Spleen (tissue), 11 donors: ENCODE data around the gene WNK2. TPM values are rescaled to one million over a fixed set of nuclear protein-coding genes. Genes with fewer than 3 reads are reported as not detected.

Source experiments
- DNase-seq: peaks from one replicate; pipeline ENCODE4 v3.0.0-alpha.2; 2020
- H3K27ac ChIP-seq, 8 donors: fragments of 200-600 bp; sonication (generic) in 7 of 8; 1 replicate in 4 of 8; 2 replicates in 4 of 8; pipeline versions ENCODE4 v1.5.0 to v1.8.0; 2016 to 2021; ENCODE audit warnings: inconsistent platforms in 4 of 8, mild to moderate bottlenecking in 4 of 8, moderate library complexity in 1 of 8
- H3K27me3 ChIP-seq, 7 donors: fragments of 200-600 bp; sonication (generic) in 6 of 7; replicated peaks in 1 of 7; 1 replicate in 4 of 7; 2 replicates in 3 of 7; pipeline versions ENCODE4 v1.5.0 to v1.8.0; 2016 to 2021; ENCODE audit warnings: inconsistent platforms in 3 of 7, mild to moderate bottlenecking in 1 of 7
- H3K36me3 ChIP-seq, 6 donors: fragments of 200-600 bp; sonication (generic) in 5 of 6; 1 replicate in 4 of 6; 2 replicates in 2 of 6; pipeline versions ENCODE4 v1.5.0 to v1.8.0; 2016 to 2021; ENCODE audit warnings: inconsistent platforms in 2 of 6
- H3K4me1 ChIP-seq, 6 donors: fragments of 200-600 bp; sonication (generic) in 5 of 6; 1 replicate in 3 of 6; 2 replicates in 3 of 6; pipeline versions ENCODE4 v1.5.0 to v1.8.0; 2016 to 2021; ENCODE audit warnings: inconsistent platforms in 3 of 6
- H3K4me3 ChIP-seq, 8 donors: fragments of 200-600 bp; sonication (generic) in 7 of 8; 1 replicate in 4 of 8; 2 replicates in 4 of 8; pipeline versions ENCODE4 v1.5.0 to v1.8.0; 2016 to 2021; ENCODE audit warnings: inconsistent platforms in 4 of 8, mild to moderate bottlenecking in 4 of 8, moderate library complexity in 2 of 8
- H3K9me3 ChIP-seq, 8 donors: fragments of 200-600 bp; sonication (generic) in 7 of 8; 1 replicate in 4 of 8; 2 replicates in 4 of 8; pipeline versions ENCODE4 v1.5.0 to v1.8.0; 2016 to 2021; ENCODE audit warnings: inconsistent platforms in 4 of 8
- CTCF ChIP-seq, 11 experiments: fragments of 200-600 bp in 7 of 11; fragments of 450-650 bp in 4 of 11; sonication (generic) in 4 of 11; IDR thresholded peaks in 8 of 11; conservative IDR thresholded peaks in 3 of 11; 1 replicate in 7 of 11; 2 replicates in 4 of 11; pipeline versions ENCODE4 v1.4.0 to v1.8.0; 2016 to 2021; ENCODE audit warnings: antibody characterized with exemption in 11 of 11, inconsistent platforms in 4 of 11, mild to moderate bottlenecking in 1 of 11
- POLR2A ChIP-seq, 3 donors: fragments of 450-650 bp; IDR thresholded peaks; one replicate each; pipeline ENCODE4 v1.5.1; 2017; ENCODE audit warnings: antibody characterized with exemption in 3 of 3, mild to moderate bottlenecking in 1 of 3
- POLR2AphosphoS5 ChIP-seq, 3 donors: sonication (generic); formaldehyde crosslinking; IDR thresholded peaks; one replicate each; pipeline ENCODE4 v1.5.1; 2017; ENCODE audit warnings: antibody characterized with exemption in 3 of 3
- WGBS, 5 donors: extraction: QIAGEN DNeasy Blood & Tissue Kit in 3 of 5; methylation state at CpG; one replicate each; pipeline versions ENCODE4 v1.1.5 to v1.1.7; 2013 to 2018; 5-methylcytosine and 5-hydroxymethylcytosine counted together
- intact Hi-C: fragments of 100-400 bp; cut with DNase I; formaldehyde crosslinking; loops from one replicate; pipeline ENCODE4 v1.15.0; 2023; ENCODE audit warnings: low total_unique reads
- polyA plus RNA-seq, 3 donors: library from polyadenylated mRNA; stranded (reverse); fragments of 200-250 nt; gene quantifications; one replicate each; pipeline ENCODE4 v1.2.1, GENCODE V29; 2013
- total RNA-seq, 7 donors: library from RNA; depleted of rRNA in 3 of 7; stranded (reverse); fragments of >200 nt in 3 of 7; fragmentation: NEBNext Ultra II Directional in 4 of 7; extraction: Animal tissue kit (Norgen Biotek cat#: 25700) in 4 of 7; gene quantifications; one replicate each; pipeline versions ENCODE4 v1.1.0 to v1.2.1, GENCODE V29; 2016 to 2021
- donor health status: healthy with polysubstance abuse.
- donor health status: DM: no; HTN: no; CAD: no; lungs with moderate emphysema.
- donor health status: DM: no; HTN: no; CAD: no.
- donor health status: Bipolar disorder and iron deficiency.
- donor health status: healthy.
- donor health status: DM: no; HTN: no; CAD: no.
- donor health status: DM: yes; HTN: yes; CAD: no.

WNK2 gene
- total and polyA plus RNA-seq, 10 donors = 1.8 to 20.0 (median 7.3) TPM

- Histone ChIP-seq H3K27me3 (no peaks in the 10 kb centered on the region), H3K4me1 (peaks cover 0 to 13% (median 8%) of the 10 kb centered on the region in 6 donors), H3K9me3 (no peaks in the 10 kb centered on the region), H3K4me3 (no peak overlapping the region), H3K36me3 (no peaks in the 10 kb centered on the region), H3K27ac (no peak overlapping the region)
- intact Hi-C loops = loop anchor here (10.0 kb wide), 2 partner anchors 403 to 803 kb away; no protein-coding TSS in a partner anchor
- no peak for TF ChIP-seq CTCF (IDR thresholded peaks at IDR 0.05 in 8 of 11, conservative IDR thresholded peaks at IDR 0.05 in 3 of 11)
- no peak for TF ChIP-seq POLR2A (IDR thresholded peaks at IDR 0.05)
- no peak for TF ChIP-seq POLR2AphosphoS5 (IDR thresholded peaks at IDR 0.05)
- 75 to 83% (median 79%) methylated on average over 11 of the region's 11 CpGs for WGBS, 5 donors
- DNase-seq = no peak
Observed at GRCh38 chr9:93161786-93162562, 22.0 kb upstream of the WNK2 start.

- H3K4me1 ChIP-seq = peaks cover 0 to 13% (median 8%) of the 10 kb centered on the region in 6 donors
- WGBS, 5 donors = 85 to 97% (median 88%) methylated on average over 12 to 13 of the region's 13 CpGs
- TF ChIP-seq POLR2AphosphoS5 (IDR thresholded peaks at IDR 0.05) (no peak), POLR2A (IDR thresholded peaks at IDR 0.05) (no peak), CTCF (IDR thresholded peaks at IDR 0.05 in 8 of 11, conservative IDR thresholded peaks at IDR 0.05 in 3 of 11) (no peak)
- DNase-seq = no peak
- intact Hi-C loops = loop anchor here (10.0 kb wide), 2 partner anchors 401 to 801 kb away; no protein-coding TSS in a partner anchor
- H3K9me3 ChIP-seq = no peaks in the 10 kb centered on the region
- no peaks in the 10 kb centered on the region for H3K36me3 ChIP-seq
- no peaks in the 10 kb centered on the region for H3K27me3 ChIP-seq
- H3K4me3 ChIP-seq = no peak overlapping the region
- no peak overlapping the region for H3K27ac ChIP-seq
Observed at GRCh38 chr9:93164085-93164484, 19.9 kb upstream of the WNK2 start.

- no peak for DNase-seq
- Histone ChIP-seq H3K27ac (no peak overlapping the region), H3K4me1 (no peaks in the 10 kb centered on the region), H3K27me3 (no peaks in the 10 kb centered on the region), H3K36me3 (no peaks in the 10 kb centered on the region), H3K4me3 (no peak overlapping the region), H3K9me3 (no peaks in the 10 kb centered on the region)
- whole genome bisulfite sequencing, 5 donors = 82 to 91% (median 88%) methylated on average over 7 of the region's 7 CpGs
- TF ChIP-seq CTCF (IDR thresholded peaks at IDR 0.05 in 8 of 11, conservative IDR thresholded peaks at IDR 0.05 in 3 of 11) = no peak
- TF ChIP-seq POLR2A (IDR thresholded peaks at IDR 0.05) = no peak
- no peak for TF ChIP-seq POLR2AphosphoS5 (IDR thresholded peaks at IDR 0.05)
- intact Hi-C loops = loop anchor here (10.0 kb wide), 2 partner anchors 398 to 798 kb away; no protein-coding TSS in a partner anchor
Observed at GRCh38 chr9:93166699-93167098, 17.2 kb upstream of the WNK2 start.

DNA sequence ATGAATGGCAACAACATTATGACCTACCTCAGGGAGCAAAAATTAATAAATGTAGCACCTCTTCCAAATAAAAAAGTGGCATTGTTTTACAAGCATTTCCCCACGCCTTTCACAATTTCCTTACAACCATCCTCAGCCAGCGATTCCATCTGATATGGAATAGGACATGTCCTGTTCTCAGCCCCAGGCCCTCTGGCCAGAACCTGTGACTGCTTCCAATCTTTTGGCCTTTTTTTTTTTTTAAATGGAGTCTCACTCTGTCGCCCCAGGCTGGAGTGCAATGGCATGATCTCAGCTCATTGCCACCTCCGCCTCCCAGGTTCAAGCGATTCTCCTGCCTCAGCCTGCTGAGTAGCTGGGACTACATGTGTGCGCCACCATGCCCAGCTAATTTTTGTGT is 16.8 kb upstream of the WNK2 start:
- intact Hi-C loops = loop anchor here (10.0 kb wide), 2 partner anchors 398 to 798 kb away; no protein-coding TSS in a partner anchor
- 89 to 94% (median 92%) methylated on average over 6 of the region's 6 CpGs for WGBS, 5 donors
- H3K27me3 ChIP-seq = no peaks in the 10 kb centered on the region

More for the DNA sequence above, 16.8 kb upstream of the WNK2 start:
- H3K36me3 ChIP-seq = no peaks in the 10 kb centered on the region
- H3K9me3 ChIP-seq = no peaks in the 10 kb centered on the region
- no peak for DNase-seq
- no peaks in the 10 kb centered on the region for H3K4me1 ChIP-seq
- TF ChIP-seq CTCF (IDR thresholded peaks at IDR 0.05 in 8 of 11, conservative IDR thresholded peaks at IDR 0.05 in 3 of 11) (no peak), POLR2A (IDR thresholded peaks at IDR 0.05) (no peak), POLR2AphosphoS5 (IDR thresholded peaks at IDR 0.05) (no peak)
- H3K4me3 ChIP-seq = no peak overlapping the region
- no peak overlapping the region for H3K27ac ChIP-seq
